ENCODE results near the gene SHISA5. TPM values are rescaled to one million over a fixed set of nuclear protein-coding genes. Genes with fewer than 3 reads are reported as not detected.

SHISA5 gene
- total and polyA plus RNA-seq, 2 of the 8 experiments (the other 6 are each of a cell fraction or from before 2014, with no cell fraction given): 196 to 315 TPM

DNA sequence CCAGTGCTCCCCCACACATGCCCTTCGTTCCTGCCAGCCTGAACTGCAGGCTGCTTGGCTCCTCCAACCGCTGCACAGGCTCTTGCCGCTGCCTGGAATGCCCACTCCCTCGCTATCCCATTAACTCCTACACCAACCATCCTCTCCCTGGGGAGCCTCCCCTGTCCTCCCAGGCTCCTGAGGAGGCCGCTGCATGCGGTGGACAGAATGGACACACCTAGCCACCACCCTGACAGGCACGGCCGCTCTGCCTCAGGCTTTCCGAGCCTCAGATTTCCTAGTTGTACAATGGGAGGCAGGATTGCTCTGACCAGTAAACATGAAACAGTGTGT is 76.4 kb downstream of the SHISA5 start:
- no peak overlapping the region for H3K14ac ChIP-seq (ENCODE audit: insufficient read length)
- POLR2A ChIA-PET (ENCODE audit: partially characterized antibody): interaction anchor here (0.6 to 31.5 kb wide), 14 partner anchors 7 to 233 kb away, joined by 3 to 650 read pairs (median 6); partner anchors contain the start of genes ATRIP, CCDC51, FBXW12 and TMA7
- H3K9ac ChIP-seq (replicated peaks in 1 of 4; ENCODE audit: extremely low read depth in 1 of 4, low read depth in 3 of 4, low read length in 3 of 4): peak overlapping the region in 3 of 4 experiments; percentile 67 to 96 (median 93); a peak in 4 of 7 replicates
- H4K20me1 ChIP-seq (replicated peaks in 1 of 2; ENCODE audit: control insufficient read depth in 1 of 2, insufficient read depth in 2 of 2, low read length in 2 of 2): peaks cover 14 to 29% of the 10 kb centered on the region in 2 experiments
- H2BK5ac ChIP-seq (ENCODE audit: low read depth, low read length): peak overlapping the region; percentile 82
- WGBS, 2 experiments (ENCODE audit: extremely low coverage in 1 of 2, insufficient coverage in 1 of 2, insufficient read length in 1 of 2, insufficient replicate concordance in 2 of 2, low coverage in 1 of 2, low lambda C conversion rate in 2 of 2, missing lambda C conversion rate in 1 of 2): 85% methylated on average over 9 of the region's 9 CpGs; no CpG with 5 or more reads in 1 of the 2 experiments
- H3K4me3 ChIP-seq (ENCODE audit: extremely low read depth in 1 of 4, insufficient read depth in 2 of 4, low read depth in 3 of 4, low read length in 4 of 4): peak overlapping the region in 3 of 4 experiments; percentile 66 to 85 (median 75); a peak in 7 of 8 replicates
- H3K56ac ChIP-seq (replicated peaks; ENCODE audit: insufficient read length, low read depth, low read length): no peak overlapping the region
- H3K23ac ChIP-seq (ENCODE audit: insufficient read length): no peak overlapping the region
- H3K4ac ChIP-seq (replicated peaks; ENCODE audit: insufficient read length, low read depth, low read length): peak overlapping the region; percentile 58
- no peak overlapping the region for H4K5ac ChIP-seq (ENCODE audit: insufficient read length, low read depth, low read length)
- DNase-seq (ENCODE audit: low read depth in 1 of 2, low spot score in 2 of 2): no peak
- H3K18ac ChIP-seq (ENCODE audit: extremely low read depth, low read length): 0 out of 2 replicates have a peak overlapping the region, but pooled peaks have one; percentile 4
- H2AK5ac ChIP-seq (ENCODE audit: low read depth, low read length): peak overlapping the region; percentile 90
- FAIRE-seq: no peak
- H2BK120ac ChIP-seq (replicated peaks; ENCODE audit: low read depth, low read length): no peak overlapping the region
- peaks cover 13% of the 10 kb centered on the region for H3K23me2 ChIP-seq (ENCODE audit: low read depth, low read length)
- TF ChIP-seq BACH1 (IDR thresholded peaks at IDR 0.05; ENCODE audit: low read length): no peak
- no peak for TF ChIP-seq NANOG (IDR thresholded peaks at IDR 0.05; ENCODE audit: insufficient read depth, low read depth, low read length, poor library complexity, severe bottlenecking)
- TF ChIP-seq BCL11A (IDR thresholded peaks at IDR 0.05; ENCODE audit: low read depth in 2 of 2, low read length in 2 of 2): no peak
- TF ChIP-seq TAF7 (optimal IDR thresholded peaks at IDR 0.05; ENCODE audit: borderline replicate concordance, low read depth, low read length): no peak
- no peak for TF ChIP-seq HDAC2 (IDR thresholded peaks at IDR 0.05; ENCODE audit: borderline replicate concordance in 1 of 2, low read depth in 2 of 2, low read length in 2 of 2)
- TF ChIP-seq MAX (IDR thresholded peaks at IDR 0.05): no peak
- no peak for TF ChIP-seq YY1 (IDR thresholded peaks at IDR 0.05; ENCODE audit: low read depth, low read length)
- TF ChIP-seq NRF1 (IDR thresholded peaks at IDR 0.05; ENCODE audit: low read depth, low read length): no peak
- no peak for TF ChIP-seq EP300 (IDR thresholded peaks at IDR 0.05; ENCODE audit: borderline replicate concordance in 1 of 2, low read depth in 2 of 2, low read length in 2 of 2)
- no peak for TF ChIP-seq SP2 (IDR thresholded peaks at IDR 0.05; ENCODE audit: low read length)
- TF ChIP-seq CBX8 (IDR thresholded peaks at IDR 0.05; ENCODE audit: borderline replicate concordance, low read depth, low read length): no peak
- TF ChIP-seq CBX5 (IDR thresholded peaks at IDR 0.05; ENCODE audit: low read depth, low read length): no peak
- H4K8ac ChIP-seq (ENCODE audit: extremely low read depth, insufficient read depth, low read length): no peak overlapping the region; the same call in 1 of the 2 replicates
- H2BK20ac ChIP-seq (ENCODE audit: low read length): no peak overlapping the region; the same call in 1 of the 2 replicates
- H2BK15ac ChIP-seq (ENCODE audit: low read length): peak overlapping the region; percentile 88
- peak overlapping the region; percentile 34; the same call in 1 of the 2 replicates for H3K27ac ChIP-seq (ENCODE audit: low read depth, low read length)
- peaks cover 7 to 15% (median 10%) of the 10 kb centered on the region in 4 experiments; a peak in 6 of 8 replicates for H3K36me3 ChIP-seq (ENCODE audit: control insufficient read depth in 2 of 4, insufficient read depth in 4 of 4, low read length in 3 of 4)
- H3K79me2 ChIP-seq (ENCODE audit: control insufficient read depth in 1 of 2, insufficient read depth in 2 of 2, low read length in 2 of 2): peaks cover 32 to 72% of the 10 kb centered on the region in 2 experiments
- CTCF ChIA-PET (ENCODE audit: partially characterized antibody): interaction anchor here (0.9 to 5.4 kb wide), 4 partner anchors 9 to 153 kb away, joined by 3 to 34 read pairs (median 20); no protein-coding TSS in a partner anchor
- peak overlapping the region; percentile 53 for H4K91ac ChIP-seq (replicated peaks; ENCODE audit: insufficient read length, low read length)
- peaks cover 7 to 43% (median 22%) of the 10 kb centered on the region in 4 experiments for H3K4me1 ChIP-seq (replicated peaks in 1 of 4; ENCODE audit: control insufficient read depth in 3 of 4, insufficient read depth in 4 of 4, low read length in 3 of 4)
- H2BK12ac ChIP-seq (ENCODE audit: low read depth, low read length): peak overlapping the region; percentile 33; the same call in 1 of the 2 replicates
- no peaks in the 10 kb centered on the region for H3K9me3 ChIP-seq (ENCODE audit: insufficient read depth in 2 of 2, low read depth in 1 of 2, low read length in 1 of 2)
- H3K4me2 ChIP-seq (ENCODE audit: insufficient read depth in 1 of 2, low read depth in 2 of 2, low read length in 2 of 2): peak overlapping the region; percentile 91 to 98
- H2AFZ ChIP-seq (ENCODE audit: low read length): no peak overlapping the region
- H3K27me3 ChIP-seq (replicated peaks in 1 of 4; ENCODE audit: control insufficient read depth in 3 of 4, extremely low read depth in 1 of 4, insufficient read depth in 3 of 4, low read length in 3 of 4): no peaks in the 10 kb centered on the region
- peaks cover 42% of the 10 kb centered on the region for H3K79me1 ChIP-seq (ENCODE audit: low read depth, low read length)

All from H1 (cell line).